HCT116 (cell line): Measurements from ENCODE around the gene OR6K2.

ENCODE experiments used
- CEBPB ChIP-seq: IDR thresholded peaks from 2 replicates; pipeline ENCODE4 v1.6.1; 2012; ENCODE audit warnings: low read depth
- CTCF ChIP-seq, 3 experiments: fragments of 200-600 bp in 1 of 3; sonication (generic) in 1 of 3; IDR thresholded peaks in 2 of 3; conservative IDR thresholded peaks in 1 of 3; 2 replicates each; pipeline ENCODE4 v1.5.1; 2012 to 2017; ENCODE audit warnings: low read depth in 2 of 3, low read length in 2 of 3, antibody characterized with exemption in 1 of 3, borderline replicate concordance in 1 of 3, control low read depth in 1 of 3, mild to moderate bottlenecking in 1 of 3, mixed read lengths in 1 of 3, mixed run types in 1 of 3, moderate library complexity in 1 of 3; ENCODE audit not compliant: insufficient read depth in 1 of 3
- ELF1 ChIP-seq: IDR thresholded peaks from 2 replicates; pipeline ENCODE4 v1.6.1; 2012; ENCODE audit warnings: low read depth, borderline replicate concordance
- EZH2 ChIP-seq: fragments of 200-600 bp; sonication (generic); IDR thresholded peaks from 2 replicates; pipeline ENCODE4 v1.6.1; 2017; ENCODE audit warnings: antibody characterized with exemption, mixed run types
- EZH2phosphoT487 ChIP-seq: fragments of 200-600 bp; IDR thresholded peaks from 2 replicates; pipeline ENCODE4 v1.6.1; 2018; ENCODE audit warnings: antibody characterized with exemption, borderline replicate concordance
- POLR2A ChIP-seq: IDR thresholded peaks from 2 replicates; pipeline ENCODE4 v1.7.0; 2011; ENCODE audit warnings: borderline replicate concordance; ENCODE audit not compliant: insufficient read depth, insufficient read length; ENCODE audit errors: extremely low read depth
- POLR2AphosphoS5 ChIP-seq: IDR thresholded peaks from 2 replicates; pipeline ENCODE4 v1.6.1; 2011; ENCODE audit warnings: mild to moderate bottlenecking, low read depth, low read length, moderate library complexity
- RAD21 ChIP-seq: IDR thresholded peaks from 2 replicates; pipeline ENCODE4 v1.6.1; 2012; ENCODE audit warnings: low read depth, mild to moderate bottlenecking
- YY1 ChIP-seq: IDR thresholded peaks from 2 replicates; pipeline ENCODE4 v1.6.1; 2011; ENCODE audit warnings: low read length, low read depth, moderate library complexity, mild to moderate bottlenecking; ENCODE audit not compliant: insufficient replicate concordance; ENCODE audit errors: extremely low read depth
- ZFX ChIP-seq: fragments of 450-650 bp; IDR thresholded peaks from 2 replicates; pipeline ENCODE4 v1.6.1; 2017
- TF ChIP-seq, protein P1 (sequence below): IDR thresholded peaks from 2 replicates; pipeline ENCODE4 v1.6.1; 2012; ENCODE audit warnings: low read depth

DNA sequence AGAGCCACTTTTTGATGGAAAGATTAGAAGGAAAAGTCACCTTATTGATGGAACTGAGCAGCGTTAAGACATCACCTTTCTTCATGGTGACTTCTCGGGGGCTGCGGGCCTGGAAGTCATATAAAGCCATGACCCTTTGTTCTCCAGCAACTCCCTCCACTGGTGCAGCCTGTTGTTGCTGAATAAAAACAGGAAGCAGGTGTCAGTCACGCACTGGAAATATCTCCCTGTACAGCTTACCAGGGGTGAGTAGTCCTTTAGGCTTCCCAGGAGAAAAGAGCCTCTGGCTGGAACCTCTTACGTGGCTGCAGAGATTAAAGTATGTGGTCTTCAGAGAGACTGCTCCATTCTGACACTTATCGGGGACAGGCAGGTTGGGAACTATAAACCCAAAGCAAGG, 45.9 kb downstream of the OR6K2 start:
- TF ChIP-seq CTCF (IDR thresholded peaks at IDR 0.05 in 2 of 3, conservative IDR thresholded peaks at IDR 0.05 in 1 of 3; ENCODE audit: borderline replicate concordance in 1 of 3, insufficient read depth in 1 of 3, low read depth in 2 of 3, low read length in 2 of 3) = no peak
- no peak for TF ChIP-seq EZH2phosphoT487
- TF ChIP-seq EZH2 = no peak
- no peak for TF ChIP-seq POLR2A
- no peak for TF ChIP-seq ELF1
- no peak for TF ChIP-seq POLR2AphosphoS5
- TF ChIP-seq YY1 = no peak
- no peak for TF ChIP-seq ZFX
- TF ChIP-seq RAD21 = no peak
- TF ChIP-seq, protein P1, sequence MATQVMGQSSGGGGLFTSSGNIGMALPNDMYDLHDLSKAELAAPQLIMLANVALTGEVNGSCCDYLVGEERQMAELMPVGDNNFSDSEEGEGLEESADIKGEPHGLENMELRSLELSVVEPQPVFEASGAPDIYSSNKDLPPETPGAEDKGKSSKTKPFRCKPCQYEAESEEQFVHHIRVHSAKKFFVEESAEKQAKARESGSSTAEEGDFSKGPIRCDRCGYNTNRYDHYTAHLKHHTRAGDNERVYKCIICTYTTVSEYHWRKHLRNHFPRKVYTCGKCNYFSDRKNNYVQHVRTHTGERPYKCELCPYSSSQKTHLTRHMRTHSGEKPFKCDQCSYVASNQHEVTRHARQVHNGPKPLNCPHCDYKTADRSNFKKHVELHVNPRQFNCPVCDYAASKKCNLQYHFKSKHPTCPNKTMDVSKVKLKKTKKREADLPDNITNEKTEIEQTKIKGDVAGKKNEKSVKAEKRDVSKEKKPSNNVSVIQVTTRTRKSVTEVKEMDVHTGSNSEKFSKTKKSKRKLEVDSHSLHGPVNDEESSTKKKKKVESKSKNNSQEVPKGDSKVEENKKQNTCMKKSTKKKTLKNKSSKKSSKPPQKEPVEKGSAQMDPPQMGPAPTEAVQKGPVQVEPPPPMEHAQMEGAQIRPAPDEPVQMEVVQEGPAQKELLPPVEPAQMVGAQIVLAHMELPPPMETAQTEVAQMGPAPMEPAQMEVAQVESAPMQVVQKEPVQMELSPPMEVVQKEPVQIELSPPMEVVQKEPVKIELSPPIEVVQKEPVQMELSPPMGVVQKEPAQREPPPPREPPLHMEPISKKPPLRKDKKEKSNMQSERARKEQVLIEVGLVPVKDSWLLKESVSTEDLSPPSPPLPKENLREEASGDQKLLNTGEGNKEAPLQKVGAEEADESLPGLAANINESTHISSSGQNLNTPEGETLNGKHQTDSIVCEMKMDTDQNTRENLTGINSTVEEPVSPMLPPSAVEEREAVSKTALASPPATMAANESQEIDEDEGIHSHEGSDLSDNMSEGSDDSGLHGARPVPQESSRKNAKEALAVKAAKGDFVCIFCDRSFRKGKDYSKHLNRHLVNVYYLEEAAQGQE = no peak
- no peak for TF ChIP-seq CEBPB
